ENCODE results near the gene SLC5A1. TPM values are rescaled to one million over a fixed set of nuclear protein-coding genes. Genes with fewer than 3 reads are reported as not detected.

SLC5A1 gene
- total and polyA plus RNA-seq, 2 of the 8 experiments (the other 6 are each of a cell fraction or from before 2014, with no cell fraction given) = 0.06 TPM; not detected in 1

GRCh38 chr22:32080904-32081303 lies 37.8 kb downstream of the SLC5A1 start:
- FAIRE-seq (peak; percentile 83), DNase-seq (ENCODE audit: low read depth in 1 of 2, low spot score in 2 of 2) (no peak)
- Histone ChIP-seq H3K23ac (ENCODE audit: insufficient read length) (no peak overlapping the region), H3K23me2 (ENCODE audit: low read depth, low read length) (no peaks in the 10 kb centered on the region), H3K4me2 (ENCODE audit: insufficient read depth in 1 of 2, low read depth in 2 of 2, low read length in 2 of 2) (no peak overlapping the region), H3K4me1 (replicated peaks in 1 of 4; ENCODE audit: control insufficient read depth in 3 of 4, insufficient read depth in 4 of 4, low read length in 3 of 4) (no peaks in the 10 kb centered on the region), H3K36me3 (ENCODE audit: control insufficient read depth in 2 of 4, insufficient read depth in 4 of 4, low read length in 3 of 4) (no peaks in the 10 kb centered on the region), H3K18ac (ENCODE audit: extremely low read depth, low read length) (no peak overlapping the region), H3K27ac (ENCODE audit: low read depth, low read length) (no peak overlapping the region), H2BK15ac (ENCODE audit: low read length) (no peak overlapping the region), H3K79me2 (ENCODE audit: control insufficient read depth in 1 of 2, insufficient read depth in 2 of 2, low read length in 2 of 2) (no peaks in the 10 kb centered on the region), H3K79me1 (ENCODE audit: low read depth, low read length) (no peaks in the 10 kb centered on the region), H3K9ac (replicated peaks in 1 of 4; ENCODE audit: extremely low read depth in 1 of 4, low read depth in 3 of 4, low read length in 3 of 4) (no peak overlapping the region), H2AFZ (ENCODE audit: low read length) (no peak overlapping the region), H4K8ac (ENCODE audit: extremely low read depth, insufficient read depth, low read length) (no peak overlapping the region), H3K56ac (replicated peaks; ENCODE audit: insufficient read length, low read depth, low read length) (no peak overlapping the region), H2BK12ac (ENCODE audit: low read depth, low read length) (no peak overlapping the region), H3K14ac (ENCODE audit: insufficient read length) (no peak overlapping the region), H2AK5ac (ENCODE audit: low read depth, low read length) (no peak overlapping the region), H3K9me3 (ENCODE audit: insufficient read depth in 2 of 2, low read depth in 1 of 2, low read length in 1 of 2) (no peaks in the 10 kb centered on the region), H2BK5ac (ENCODE audit: low read depth, low read length) (no peak overlapping the region), H3K4me3 (ENCODE audit: extremely low read depth in 1 of 4, insufficient read depth in 2 of 4, low read depth in 3 of 4, low read length in 4 of 4) (no peak overlapping the region), H2BK20ac (ENCODE audit: low read length) (no peak overlapping the region), H3K27me3 (replicated peaks in 1 of 4; ENCODE audit: control insufficient read depth in 3 of 4, extremely low read depth in 1 of 4, insufficient read depth in 3 of 4, low read length in 3 of 4) (peaks cover 0 to 4% (median 0%) of the 10 kb centered on the region in 4 experiments; a peak in 1 of 7 replicates), H4K91ac (replicated peaks; ENCODE audit: insufficient read length, low read length) (no peak overlapping the region), H4K20me1 (replicated peaks in 1 of 2; ENCODE audit: control insufficient read depth in 1 of 2, insufficient read depth in 2 of 2, low read length in 2 of 2) (no peaks in the 10 kb centered on the region), H3K4ac (replicated peaks; ENCODE audit: insufficient read length, low read depth, low read length) (no peak overlapping the region), H4K5ac (ENCODE audit: insufficient read length, low read depth, low read length) (no peak overlapping the region), H2BK120ac (replicated peaks; ENCODE audit: low read depth, low read length) (no peak overlapping the region)
- ChIA-PET CTCF (ENCODE audit: partially characterized antibody) (interaction anchor here (0.8 to 12.1 kb wide), 18 partner anchors 10 to 106 kb away, joined by 3 to 243 read pairs (median 4); no protein-coding TSS in a partner anchor), POLR2A (ENCODE audit: partially characterized antibody) (interaction anchor here (1.8 kb wide), 1 partner anchor 104 kb away, joined by 5 read pairs; no protein-coding TSS in a partner anchor)
- TF ChIP-seq EP300 (IDR thresholded peaks at IDR 0.05; ENCODE audit: borderline replicate concordance in 1 of 2, low read depth in 2 of 2, low read length in 2 of 2) (no peak), CTCF (IDR thresholded peaks at IDR 0.05; ENCODE audit: control extremely low read depth in 1 of 3, insufficient read depth in 1 of 3, low read depth in 1 of 3, low read length in 3 of 3) (peak; percentile 14 to 80 (median 79)), RAD21 (IDR thresholded peaks at IDR 0.05 in 1 of 2, conservative IDR thresholded peaks at IDR 0.05 in 1 of 2; ENCODE audit: low read depth in 2 of 2, low read length in 2 of 2) (peak; percentile 89 to 91)
- 77% methylated on average over 4 of the region's 4 CpGs; no CpG with 5 or more reads in 1 of the 2 experiments for WGBS, 2 experiments (ENCODE audit: extremely low coverage in 1 of 2, insufficient coverage in 1 of 2, insufficient read length in 1 of 2, insufficient replicate concordance in 2 of 2, low coverage in 1 of 2, low lambda C conversion rate in 2 of 2, missing lambda C conversion rate in 1 of 2)

Data from H1 (cell line).